H1 (cell line): ENCODE measurements around the gene DSE. TPM values are rescaled to one million over a fixed set of nuclear protein-coding genes. Genes with fewer than 3 reads are reported as not detected.

Experiments
- BACH1 ChIP-seq: IDR thresholded peaks from 2 replicates; pipeline ENCODE4 v1.6.1; 2012; ENCODE audit warnings: low read length, improper control_type of control experiment
- EGR1 ChIP-seq: IDR thresholded peaks from 2 replicates; pipeline ENCODE4 v1.6.1; 2011; ENCODE audit warnings: low read depth, low read length, borderline replicate concordance
- GABPA ChIP-seq: IDR thresholded peaks from 2 replicates; pipeline ENCODE4 v1.6.1; 2011; ENCODE audit warnings: mild to moderate bottlenecking, low read length, moderate library complexity, borderline replicate concordance; ENCODE audit not compliant: insufficient read depth
- KDM1A ChIP-seq: fragments of 200-600, 300-600 bp; sonication (generic); IDR thresholded peaks from 2 replicates; pipeline ENCODE4 v1.7.1; 2016; ENCODE audit warnings: mild to moderate bottlenecking, low read length, borderline replicate concordance
- MAFK ChIP-seq: IDR thresholded peaks from 2 replicates; pipeline ENCODE4 v1.6.1; 2012; ENCODE audit warnings: low read depth, mild to moderate bottlenecking, improper control_type of control experiment, low read length
- RBBP5 ChIP-seq: IDR thresholded peaks from 2 replicates; pipeline ENCODE4 v1.7.1; 2012; ENCODE audit warnings: low read depth, mild to moderate bottlenecking, inconsistent platforms, low read length, moderate library complexity, borderline replicate concordance
- SIN3A ChIP-seq, 2 experiments: IDR thresholded peaks in 1 of 2; conservative IDR thresholded peaks in 1 of 2; 2 replicates each; pipeline ENCODE4 v1.6.1; 2011 to 2012; ENCODE audit warnings: low read length in 2 of 2, improper control_type of control experiment in 1 of 2, low read depth in 1 of 2, mild to moderate bottlenecking in 1 of 2
- SP1 ChIP-seq: IDR thresholded peaks from 2 replicates; pipeline ENCODE4 v1.6.1; 2011; ENCODE audit warnings: low read depth, low read length
- polyA plus RNA-seq, 7 experiments: library from polyadenylated mRNA; depleted of rRNA in 3 of 7; stranded (reverse) in 5 of 7; unstranded in 2 of 7; fragments of >200 nt in 5 of 7; fragments of 200-250 nt in 2 of 7; gene quantifications; 1 replicate in 5 of 7; 2 replicates in 1 of 7; 4 replicates in 1 of 7; pipeline versions ENCODE4 v1.2.1 to v1.2.3, GENCODE V29; 2011 to 2013; ENCODE audit warnings: missing spikeins in 2 of 7, mixed read lengths in 2 of 7
- total RNA-seq: library from RNA; stranded (reverse); fragmentation: NEBNext Ultra II Directional; extraction: Animal tissue kit (Norgen Biotek cat#: 25700); gene quantifications from 2 replicates; pipeline ENCODE4 v1.2.1, GENCODE V29; 2021
- TF ChIP-seq, protein P1 (sequence below): IDR thresholded peaks from 2 replicates; pipeline ENCODE4 v1.6.1; 2011; ENCODE audit warnings: low read depth, mild to moderate bottlenecking, low read length; ENCODE audit not compliant: insufficient read depth
- TF ChIP-seq, protein P2 (sequence below), 3 experiments: IDR thresholded peaks; 1 replicate in 2 of 3; 2 replicates in 1 of 3; pipeline versions ENCODE4 v1.5.1 to v1.6.1; 2011; ENCODE audit warnings: low read length in 3 of 3, mild to moderate bottlenecking in 3 of 3, inconsistent platforms in 2 of 3, low read depth in 1 of 3, moderate library complexity in 1 of 3; ENCODE audit not compliant: insufficient read depth in 1 of 3; ENCODE audit errors: control extremely low read depth in 1 of 3

The DSE gene
- total and polyA plus RNA-seq, 2 of the 8 experiments (the other 6 are each of a cell fraction or from before 2014, with no cell fraction given) = 32.5 to 94.4 TPM

DNA sequence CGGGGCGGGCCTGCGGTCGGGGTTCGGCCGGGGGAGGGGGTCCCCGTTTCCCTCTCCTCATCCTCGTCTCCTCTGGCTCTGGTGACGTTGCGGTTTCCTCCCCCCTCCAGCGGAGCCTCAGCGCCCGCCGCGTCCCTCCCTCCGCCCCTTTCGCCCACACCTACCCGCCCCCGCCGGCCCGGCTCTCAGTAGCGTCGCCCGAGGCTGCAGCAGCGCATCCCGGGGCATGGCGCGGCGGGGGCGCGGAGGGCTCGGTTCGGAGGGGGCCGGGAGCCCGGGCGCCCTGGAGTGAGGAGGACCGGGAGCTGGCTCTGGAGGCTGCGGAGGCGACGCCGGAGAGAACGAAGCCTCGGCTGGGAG lies at the start of gene DSE (continued):
- no peak; the same call in 1 of the 2 replicates for TF ChIP-seq RBBP5
- no peak for TF ChIP-seq SP1
- TF ChIP-seq BACH1 = no peak
- 0 out of 4 replicates have a peak, but pooled peaks of 1 of the 2 experiments have one; percentile 18 for TF ChIP-seq SIN3A (conservative IDR thresholded peaks at IDR 0.05 in 1 of 2, IDR thresholded peaks at IDR 0.05 in 1 of 2; ENCODE audit: low read depth in 1 of 2, low read length in 2 of 2)
- no peak for TF ChIP-seq MAFK
- TF ChIP-seq, protein P1, sequence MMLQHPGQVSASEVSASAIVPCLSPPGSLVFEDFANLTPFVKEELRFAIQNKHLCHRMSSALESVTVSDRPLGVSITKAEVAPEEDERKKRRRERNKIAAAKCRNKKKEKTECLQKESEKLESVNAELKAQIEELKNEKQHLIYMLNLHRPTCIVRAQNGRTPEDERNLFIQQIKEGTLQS = no peak
- TF ChIP-seq GABPA = no peak
- peak; percentile 89 for TF ChIP-seq EGR1
- TF ChIP-seq KDM1A = 0 out of 2 replicates have a peak, but pooled peaks have one; percentile 78
- TF ChIP-seq, protein P2, sequence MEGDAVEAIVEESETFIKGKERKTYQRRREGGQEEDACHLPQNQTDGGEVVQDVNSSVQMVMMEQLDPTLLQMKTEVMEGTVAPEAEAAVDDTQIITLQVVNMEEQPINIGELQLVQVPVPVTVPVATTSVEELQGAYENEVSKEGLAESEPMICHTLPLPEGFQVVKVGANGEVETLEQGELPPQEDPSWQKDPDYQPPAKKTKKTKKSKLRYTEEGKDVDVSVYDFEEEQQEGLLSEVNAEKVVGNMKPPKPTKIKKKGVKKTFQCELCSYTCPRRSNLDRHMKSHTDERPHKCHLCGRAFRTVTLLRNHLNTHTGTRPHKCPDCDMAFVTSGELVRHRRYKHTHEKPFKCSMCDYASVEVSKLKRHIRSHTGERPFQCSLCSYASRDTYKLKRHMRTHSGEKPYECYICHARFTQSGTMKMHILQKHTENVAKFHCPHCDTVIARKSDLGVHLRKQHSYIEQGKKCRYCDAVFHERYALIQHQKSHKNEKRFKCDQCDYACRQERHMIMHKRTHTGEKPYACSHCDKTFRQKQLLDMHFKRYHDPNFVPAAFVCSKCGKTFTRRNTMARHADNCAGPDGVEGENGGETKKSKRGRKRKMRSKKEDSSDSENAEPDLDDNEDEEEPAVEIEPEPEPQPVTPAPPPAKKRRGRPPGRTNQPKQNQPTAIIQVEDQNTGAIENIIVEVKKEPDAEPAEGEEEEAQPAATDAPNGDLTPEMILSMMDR (IDR thresholded peaks at IDR 0.05; ENCODE audit: control extremely low read depth in 1 of 3, insufficient read depth in 1 of 3, low read depth in 1 of 3, low read length in 3 of 3) = no peak
